GM12874 (cell line): ENCODE measurements around the gene RIPOR3.

Source experiments
- CTCF ChIP-seq: IDR thresholded peaks from 2 replicates; pipeline ENCODE4 v1.5.1; 2011; ENCODE audit warnings: low read depth, mild to moderate bottlenecking, control low read depth, low read length, moderate library complexity; ENCODE audit not compliant: insufficient read depth

The RIPOR3 gene

GRCh38 chr20:50634191-50634590 lies 57.2 kb downstream of the RIPOR3 start:
- no peak for TF ChIP-seq CTCF

- TF ChIP-seq CTCF, result no peak
Observed at GRCh38 chr20:50633361-50633760, 58.0 kb downstream of the RIPOR3 start.

- no peak for TF ChIP-seq CTCF
Observed at GRCh38 chr20:50632701-50633100, 58.6 kb downstream of the RIPOR3 start.

- no peak for TF ChIP-seq CTCF
Observed at GRCh38 chr20:50632236-50632635, 59.1 kb downstream of the RIPOR3 start.

GRCh38 chr20:50630578-50631263 lies 60.6 kb downstream of the RIPOR3 start:
- TF ChIP-seq CTCF, result no peak

GRCh38 chr20:50629670-50630045 lies 61.7 kb downstream of the RIPOR3 start:
- TF ChIP-seq CTCF, result no peak

GRCh38 chr20:50628853-50629669 lies 62.3 kb downstream of the RIPOR3 start:
- TF ChIP-seq CTCF, result no peak
